PC-3 (cell line): ENCODE measurements around the gene PLA2G12A. TPM values are rescaled to one million over a fixed set of nuclear protein-coding genes. Genes with fewer than 3 reads are reported as not detected.

Source experiments
- ATAC-seq: fragments of 200-7000 bp; cut with Tn5 transposase; 2 replicates; pipeline ENCODE4 v1.9.1; 2020; ENCODE audit warnings: mild to moderate bottlenecking, moderate library complexity
- BruUV-seq: library from RNA; stranded (reverse); fragments of 400-500 nt; replicated peaks from 2 replicates; lab custom pipeline; 2021; lab: Mats Ljungman, UMichigan
- CTCF ChIA-PET: fragments of 300-600 bp; sonication (Branson Sonifier 250); formaldehyde crosslinking; loops from one replicate; lab custom pipeline; 2022; ENCODE audit warnings: antibody characterized with exemption; lab: Charles Lee
- POLR2A ChIA-PET: fragments of 300-600 bp; sonication (Branson Sonifier 250); formaldehyde crosslinking; loops from one replicate; lab custom pipeline; 2022; ENCODE audit warnings: antibody characterized with exemption; ENCODE audit not compliant: unreplicated experiment; lab: Charles Lee
- DNase-seq: peaks from one replicate; pipeline ENCODE4 v3.0.0-alpha.2; 2015
- H2AFZ ChIP-seq: fragments of 300-600 bp; sonication (generic); 2 replicates; pipeline ENCODE4 v1.6.0; 2016; ENCODE audit warnings: antibody characterized with exemption, low read length
- H3F3A ChIP-seq: fragments of 300-600 bp; sonication (generic); one replicate; pipeline ENCODE4 v1.6.0; 2017; ENCODE audit warnings: antibody characterized with exemption, low read length, control low read depth, mild to moderate bottlenecking; ENCODE audit not compliant: unreplicated experiment
- H3K27ac ChIP-seq: fragments of 300-600 bp; sonication (generic); 2 replicates; pipeline ENCODE4 v1.5.1; 2016; ENCODE audit warnings: mild to moderate bottlenecking, low read length
- H3K27me3 ChIP-seq: fragments of 300-600 bp; sonication (generic); 2 replicates; pipeline ENCODE4 v1.6.1; 2016; ENCODE audit warnings: low read length, mixed read lengths
- H3K36me3 ChIP-seq: fragments of 300-600 bp; sonication (generic); 2 replicates; pipeline ENCODE4 v1.6.1; 2016; ENCODE audit warnings: low read depth, mixed run types, low read length, mixed read lengths
- H3K4me1 ChIP-seq: fragments of 300-600 bp; sonication (generic); 2 replicates; pipeline ENCODE4 v1.5.1; 2016; ENCODE audit warnings: low read length; ENCODE audit not compliant: insufficient read depth
- H3K4me2 ChIP-seq: fragments of 300-600 bp; sonication (generic); 2 replicates; pipeline ENCODE4 v1.6.0; 2016; ENCODE audit warnings: low read length
- H3K4me3 ChIP-seq: fragments of 300-600 bp; sonication (generic); 2 replicates; pipeline ENCODE4 v1.5.1; 2016; ENCODE audit warnings: mild to moderate bottlenecking, low read length, mixed read lengths
- H3K79me2 ChIP-seq: fragments of 300-600 bp; sonication (generic); 2 replicates; pipeline ENCODE4 v1.6.1; 2017; ENCODE audit warnings: low read length, mixed read lengths
- H3K9ac ChIP-seq: fragments of 300-600 bp; sonication (generic); 2 replicates; pipeline ENCODE4 v1.6.0; 2016; ENCODE audit warnings: mild to moderate bottlenecking, low read length
- H3K9me2 ChIP-seq: fragments of 300-600 bp; sonication (generic); replicated peaks from 2 replicates; pipeline ENCODE4 v1.6.1; 2016; ENCODE audit warnings: mixed run types, low read length, mixed read lengths
- H3K9me3 ChIP-seq: fragments of 300-600 bp; sonication (generic); 2 replicates; pipeline ENCODE4 v1.6.1; 2016; ENCODE audit warnings: low read length, mixed read lengths
- H4K20me1 ChIP-seq: fragments of 300-600 bp; sonication (generic); 2 replicates; pipeline ENCODE4 v1.6.1; 2016; ENCODE audit warnings: low read length, mixed read lengths
- EZH2 ChIP-seq: fragments of 300-600 bp; sonication (generic); IDR thresholded peaks from one replicate; pipeline ENCODE4 v1.6.1; 2017; ENCODE audit warnings: antibody characterized with exemption, mild to moderate bottlenecking, low read length; ENCODE audit not compliant: unreplicated experiment
- EZH2phosphoT487 ChIP-seq: fragments of 300-600 bp; sonication (generic); IDR thresholded peaks from 2 replicates; pipeline ENCODE4 v1.6.1; 2018; ENCODE audit warnings: mild to moderate bottlenecking, antibody characterized with exemption, low read length, borderline replicate concordance
- intact Hi-C: fragments of 100-400 bp; cut with micrococcal nuclease; formaldehyde crosslinking; loops from 2 replicates; pipeline ENCODE4 v1.9.0; 2023
- total RNA-seq: library from RNA; depleted of rRNA; stranded (reverse); fragments of >200 nt; gene quantifications from 2 replicates; pipeline ENCODE4 v1.2.3, GENCODE V29; 2014
- TF ChIP-seq, protein P1 (sequence below): fragments of 300-600 bp; sonication (generic); conservative IDR thresholded peaks from 2 replicates; pipeline ENCODE4 v1.5.1; 2017; ENCODE audit warnings: antibody characterized with exemption, low read depth, mild to moderate bottlenecking, low read length

Gene PLA2G12A
- total RNA-seq, 1 experiment from 2014 or later: 51.6 TPM

GRCh38 chr4:109675843-109676242 is 54.0 kb downstream of the PLA2G12A start:
- no peak overlapping the region for H3K4me2 ChIP-seq
- no TSS peak for BruUV-seq

GRCh38 chr4:109675181-109675580 is 54.7 kb downstream of the PLA2G12A start:
- Histone ChIP-seq H3K9me2 (no peaks in the 10 kb centered on the region), H3K36me3 (no peaks in the 10 kb centered on the region), H4K20me1 (no peaks in the 10 kb centered on the region), H3K4me2 (no peak overlapping the region), H3K4me3 (no peak overlapping the region), H3K9me3 (no peaks in the 10 kb centered on the region), H2AFZ (no peak overlapping the region), H3F3A (no peaks in the 10 kb centered on the region), H3K27me3 (no peaks in the 10 kb centered on the region), H3K9ac (no peak overlapping the region), H3K27ac (no peak overlapping the region), H3K79me2 (no peaks in the 10 kb centered on the region), H3K4me1 (no peaks in the 10 kb centered on the region)
- ATAC-seq (no peak), DNase-seq (no peak)
- ChIA-PET POLR2A (no interaction called here), CTCF (no interaction called here)
- no TSS peak for BruUV-seq
- intact Hi-C loops: no loop called here
- TF ChIP-seq, protein P1, sequence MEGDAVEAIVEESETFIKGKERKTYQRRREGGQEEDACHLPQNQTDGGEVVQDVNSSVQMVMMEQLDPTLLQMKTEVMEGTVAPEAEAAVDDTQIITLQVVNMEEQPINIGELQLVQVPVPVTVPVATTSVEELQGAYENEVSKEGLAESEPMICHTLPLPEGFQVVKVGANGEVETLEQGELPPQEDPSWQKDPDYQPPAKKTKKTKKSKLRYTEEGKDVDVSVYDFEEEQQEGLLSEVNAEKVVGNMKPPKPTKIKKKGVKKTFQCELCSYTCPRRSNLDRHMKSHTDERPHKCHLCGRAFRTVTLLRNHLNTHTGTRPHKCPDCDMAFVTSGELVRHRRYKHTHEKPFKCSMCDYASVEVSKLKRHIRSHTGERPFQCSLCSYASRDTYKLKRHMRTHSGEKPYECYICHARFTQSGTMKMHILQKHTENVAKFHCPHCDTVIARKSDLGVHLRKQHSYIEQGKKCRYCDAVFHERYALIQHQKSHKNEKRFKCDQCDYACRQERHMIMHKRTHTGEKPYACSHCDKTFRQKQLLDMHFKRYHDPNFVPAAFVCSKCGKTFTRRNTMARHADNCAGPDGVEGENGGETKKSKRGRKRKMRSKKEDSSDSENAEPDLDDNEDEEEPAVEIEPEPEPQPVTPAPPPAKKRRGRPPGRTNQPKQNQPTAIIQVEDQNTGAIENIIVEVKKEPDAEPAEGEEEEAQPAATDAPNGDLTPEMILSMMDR: no peak
- TF ChIP-seq EZH2: no peak
- no peak for TF ChIP-seq EZH2phosphoT487

More at GRCh38 chr4:109675843-109676242, 54.0 kb downstream of the PLA2G12A start:
- POLR2A ChIA-PET: no interaction called here
- Histone ChIP-seq H3K36me3 (no peaks in the 10 kb centered on the region), H3K27me3 (no peaks in the 10 kb centered on the region), H3K79me2 (no peaks in the 10 kb centered on the region), H2AFZ (no peak overlapping the region), H3K27ac (no peak overlapping the region), H3K4me1 (no peaks in the 10 kb centered on the region), H4K20me1 (no peaks in the 10 kb centered on the region), H3F3A (no peaks in the 10 kb centered on the region), H3K4me3 (no peak overlapping the region), H3K9me3 (no peaks in the 10 kb centered on the region), H3K9ac (no peak overlapping the region), H3K9me2 (no peaks in the 10 kb centered on the region)
- ATAC-seq (no peak), DNase-seq (no peak)
- intact Hi-C loops: no loop called here
- CTCF ChIA-PET: no interaction called here
- TF ChIP-seq, protein P1: no peak
- TF ChIP-seq EZH2 (no peak), EZH2phosphoT487 (no peak)

- no peaks in the 10 kb centered on the region for H3K27me3 ChIP-seq
- no peaks in the 10 kb centered on the region for H3F3A ChIP-seq
- H3K4me2 ChIP-seq: no peak overlapping the region
- ChIA-PET POLR2A (no interaction called here), CTCF (no interaction called here)
- no peak for TF ChIP-seq EZH2
- no peaks in the 10 kb centered on the region for H3K36me3 ChIP-seq
- no peaks in the 10 kb centered on the region for H3K9me2 ChIP-seq
- H3K79me2 ChIP-seq: no peaks in the 10 kb centered on the region
- H3K4me1 ChIP-seq: no peaks in the 10 kb centered on the region
- no peak overlapping the region for H3K27ac ChIP-seq
- H3K9ac ChIP-seq: no peak overlapping the region
- H3K9me3 ChIP-seq: no peaks in the 10 kb centered on the region
- BruUV-seq: no TSS peak
- H4K20me1 ChIP-seq: no peaks in the 10 kb centered on the region
- no peak overlapping the region for H3K4me3 ChIP-seq
- ATAC-seq (no peak), DNase-seq (no peak)
- H2AFZ ChIP-seq: no peak overlapping the region
- intact Hi-C loops: no loop called here
Observed at GRCh38 chr4:109673303-109673702, 56.6 kb downstream of the PLA2G12A start.
